Osteoblast (primary cell): Measurements from ENCODE around the gene PASK. TPM values are rescaled to one million over a fixed set of nuclear protein-coding genes. Genes with fewer than 3 reads are reported as not detected.

Source experiments
- DNase-seq: peaks from one replicate; pipeline ENCODE4 v3.0.0; 2011; ENCODE audit warnings: low spot score, mixed read lengths; ENCODE audit not compliant: insufficient read length; ENCODE audit errors: missing footprints
- H2AFZ ChIP-seq: 2 replicates; pipeline ENCODE4 v1.6.0; 2011; ENCODE audit warnings: mild to moderate bottlenecking, low read length
- H3K27ac ChIP-seq: 2 replicates; pipeline ENCODE4 v1.5.1; 2011; ENCODE audit warnings: mild to moderate bottlenecking, low read depth, low read length, moderate library complexity
- H3K27me3 ChIP-seq: 2 replicates; pipeline ENCODE4 v1.6.0; 2012; ENCODE audit warnings: mild to moderate bottlenecking, control low read depth, inconsistent platforms, low read length, moderate library complexity; ENCODE audit not compliant: insufficient read depth
- H3K36me3 ChIP-seq: 2 replicates; pipeline ENCODE4 v1.5.1; 2011; ENCODE audit warnings: mild to moderate bottlenecking, low read length, control low read depth, moderate library complexity; ENCODE audit not compliant: insufficient read depth
- H3K4me1 ChIP-seq: 2 replicates; pipeline ENCODE4 v1.5.1; 2011; ENCODE audit warnings: mild to moderate bottlenecking, low read length, control low read depth, moderate library complexity; ENCODE audit not compliant: insufficient read depth
- H3K4me2 ChIP-seq: 2 replicates; pipeline ENCODE4 v1.6.0; 2011; ENCODE audit warnings: mild to moderate bottlenecking, low read length; ENCODE audit not compliant: insufficient read depth
- H3K4me3 ChIP-seq: fragments of 200-600 bp; sonication (generic); 3 replicates; pipeline ENCODE4 v1.5.1; 2012; ENCODE audit warnings: mild to moderate bottlenecking, low read length, inconsistent platforms; ENCODE audit not compliant: insufficient read depth
- H3K79me2 ChIP-seq: 2 replicates; pipeline ENCODE4 v1.6.0; 2012; ENCODE audit warnings: mild to moderate bottlenecking, low read length, control low read depth, inconsistent platforms; ENCODE audit not compliant: insufficient read depth
- H3K9me3 ChIP-seq: 2 replicates; pipeline ENCODE4 v1.5.1; 2011; ENCODE audit warnings: low read depth, low read length, control low read depth
- H4K20me1 ChIP-seq: 2 replicates; pipeline ENCODE4 v1.6.0; 2012; ENCODE audit warnings: mild to moderate bottlenecking, low read length, control low read depth; ENCODE audit not compliant: insufficient read depth
- CTCF ChIP-seq: IDR thresholded peaks from 2 replicates; pipeline ENCODE4 v1.5.1; 2011; ENCODE audit warnings: mild to moderate bottlenecking, low read depth, low read length, moderate library complexity; ENCODE audit errors: extremely low read depth
- total RNA-seq: library from RNA; depleted of rRNA; stranded (reverse); fragments of >200 nt; gene quantifications from 2 replicates; pipeline ENCODE4 v1.2.3, GENCODE V29; 2012

PASK gene
- total RNA-seq, 1 donor, result 5.8 TPM

GRCh38 chr2:241092677-241093076 lies 56.6 kb downstream of the PASK start:
- Histone ChIP-seq H4K20me1 (no peaks in the 10 kb centered on the region), H3K36me3 (peaks cover 93% of the 10 kb centered on the region), H3K4me1 (no peaks in the 10 kb centered on the region), H3K27me3 (no peaks in the 10 kb centered on the region), H3K4me2 (no peak overlapping the region), H3K9me3 (no peaks in the 10 kb centered on the region), H2AFZ (no peak overlapping the region), H3K79me2 (peaks cover 8% of the 10 kb centered on the region), H3K4me3 (no peak overlapping the region), H3K27ac (no peak overlapping the region)
- no peak for TF ChIP-seq CTCF
- DNase-seq, result no peak

- Histone ChIP-seq H2AFZ (no peak overlapping the region), H3K79me2 (no peaks in the 10 kb centered on the region), H4K20me1 (no peaks in the 10 kb centered on the region), H3K4me2 (no peak overlapping the region), H3K4me3 (no peak overlapping the region), H3K27me3 (no peaks in the 10 kb centered on the region), H3K36me3 (peaks cover 94% of the 10 kb centered on the region), H3K4me1 (no peaks in the 10 kb centered on the region), H3K9me3 (no peaks in the 10 kb centered on the region), H3K27ac (no peak overlapping the region)
- no peak for TF ChIP-seq CTCF
- no peak for DNase-seq
These were observed 57.4 kb downstream of the PASK start for GRCh38 chr2:241091734-241092445.

- Histone ChIP-seq H3K9me3 (no peaks in the 10 kb centered on the region), H3K4me3 (no peak overlapping the region), H2AFZ (no peak overlapping the region), H3K27ac (no peak overlapping the region), H3K79me2 (no peaks in the 10 kb centered on the region), H4K20me1 (no peaks in the 10 kb centered on the region), H3K4me1 (no peaks in the 10 kb centered on the region), H3K27me3 (no peaks in the 10 kb centered on the region), H3K4me2 (no peak overlapping the region), H3K36me3 (peaks cover 95% of the 10 kb centered on the region)
- DNase-seq, result no peak
- no peak for TF ChIP-seq CTCF
These were observed 58.1 kb downstream of the PASK start for GRCh38 chr2:241091201-241091600.

GRCh38 chr2:241088791-241089732 lies 60.2 kb downstream of the PASK start:
- no peak overlapping the region for H3K4me3 ChIP-seq

More at GRCh38 chr2:241088791-241089732, 60.2 kb downstream of the PASK start:
- Histone ChIP-seq H2AFZ (no peak overlapping the region), H3K9me3 (no peaks in the 10 kb centered on the region), H4K20me1 (no peaks in the 10 kb centered on the region), H3K36me3 (peaks cover 83% of the 10 kb centered on the region), H3K27me3 (no peaks in the 10 kb centered on the region), H3K27ac (no peak overlapping the region), H3K4me2 (no peak overlapping the region), H3K79me2 (no peaks in the 10 kb centered on the region), H3K4me1 (no peaks in the 10 kb centered on the region)
- TF ChIP-seq CTCF, result no peak
- DNase-seq, result no peak
